AG09319 (cell line): ENCODE measurements around the gene SELENOK.

ENCODE experiments used
- DNase-seq: peaks from one replicate; pipeline ENCODE4 v3.0.0-alpha.2; 2010; ENCODE audit warnings: low read depth; ENCODE audit errors: extremely low read depth
- CTCF ChIP-seq: IDR thresholded peaks from 2 replicates; pipeline ENCODE4 v1.5.1; 2011; ENCODE audit warnings: low read depth, mild to moderate bottlenecking, inconsistent platforms, low read length, moderate library complexity

The SELENOK gene

GRCh38 chr3:53846851-53847155 is 44.9 kb downstream of the SELENOK start:
- no peak for DNase-seq
- no peak for TF ChIP-seq CTCF

DNA sequence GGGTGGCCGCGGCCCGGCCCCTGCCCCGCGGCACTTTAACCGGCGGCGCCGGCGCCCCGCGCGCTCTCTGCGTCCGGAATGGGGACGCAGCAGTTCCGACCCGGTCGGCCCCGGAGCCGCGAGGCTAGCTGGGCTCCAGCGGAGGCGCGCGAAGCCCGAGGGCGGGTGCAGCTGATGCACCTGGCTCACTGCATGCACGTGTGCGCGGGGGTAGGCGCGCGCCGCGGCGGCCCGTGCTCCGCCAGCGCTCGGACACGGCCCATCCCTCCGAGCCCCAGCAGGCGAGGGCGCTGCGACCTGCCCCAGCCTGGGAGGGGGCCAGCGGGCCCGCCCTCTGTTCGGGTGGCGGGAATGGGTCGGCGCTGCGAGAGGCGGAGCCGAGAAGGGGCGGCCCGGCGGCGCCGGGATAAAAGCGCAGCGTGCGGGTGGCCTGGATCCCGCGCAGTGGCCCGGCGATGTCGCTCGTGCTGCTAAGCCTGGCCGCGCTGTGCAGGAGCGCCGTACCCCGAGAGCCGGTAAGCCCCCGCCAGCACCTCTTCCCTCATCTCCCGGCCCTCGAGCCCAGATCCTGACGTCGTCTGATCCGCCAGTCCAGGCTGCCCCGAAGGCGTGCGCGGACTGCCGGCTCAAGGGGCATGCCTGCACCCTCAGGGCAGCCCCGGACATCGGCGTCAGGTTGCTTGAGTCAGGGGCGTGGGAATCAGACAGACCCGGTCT is 45.4 kb downstream of the SELENOK start, which contains the start of the genes CHDH and IL17RB:
CHDH (minus strand) TSS at position 286 of the 717 bp plus-strand sequence. CDS start 22,411 bp downstream, outside the sequence.
IL17RB (plus strand) TSS at position 435 of the 717 bp plus-strand sequence; CDS start at position 456, 21 bp downstream.
- no peak for TF ChIP-seq CTCF
- no peak for DNase-seq

DNA sequence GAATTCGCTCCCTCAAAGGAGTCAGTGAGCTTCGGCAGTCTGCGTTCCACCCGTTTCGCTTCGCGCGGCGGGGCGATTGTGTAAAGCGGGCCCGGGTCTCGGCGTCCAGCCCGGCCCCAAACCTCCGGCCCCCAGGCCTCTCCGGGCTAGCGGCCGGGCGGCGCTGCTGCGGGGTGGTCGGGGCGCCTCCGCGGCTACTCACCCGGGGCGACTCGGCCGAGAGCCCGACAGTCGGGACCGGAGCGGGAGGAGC is 45.9 kb downstream of the SELENOK start:
- no peak for DNase-seq

DNA sequence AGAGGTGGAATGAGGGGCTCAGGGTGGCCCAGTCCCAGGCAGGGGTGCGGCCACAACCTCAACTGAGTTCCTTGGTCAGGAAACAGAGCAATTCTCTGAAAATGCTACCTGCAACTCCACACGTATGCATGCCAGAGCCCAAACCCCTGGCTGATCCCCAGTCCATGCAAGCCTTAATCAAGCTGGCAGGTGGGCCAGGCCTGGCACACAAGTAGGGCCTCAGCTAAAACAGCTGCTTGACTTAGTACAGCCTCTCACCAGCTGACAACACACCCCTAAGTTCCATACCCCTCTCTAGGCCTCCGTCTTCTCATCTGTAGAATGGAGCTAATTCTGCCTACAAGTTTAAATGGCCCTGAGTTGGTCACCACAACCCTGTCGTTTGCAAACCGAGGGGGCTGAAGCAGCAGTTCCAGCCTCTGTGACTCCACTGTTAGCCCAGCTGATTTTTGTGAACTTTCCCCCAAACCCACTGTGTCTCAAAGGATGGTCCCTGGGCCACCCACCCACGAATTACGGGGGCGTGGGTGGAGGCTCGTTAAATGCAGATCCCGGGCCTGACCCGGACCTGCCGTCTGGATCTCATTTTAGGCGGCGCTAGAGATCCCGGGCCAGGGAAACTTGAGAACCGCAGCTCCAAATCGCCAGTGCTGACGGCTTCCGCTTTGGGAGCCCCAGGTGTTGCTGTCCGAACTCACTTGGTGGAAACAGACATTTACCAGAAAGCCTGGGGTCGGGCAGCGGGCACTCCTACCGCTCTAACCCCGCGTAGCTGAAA is 46.4 kb downstream of the SELENOK start:
- peak; percentile 5 for DNase-seq
- TF ChIP-seq CTCF: peak; percentile 38

More for the DNA sequence above, 45.9 kb downstream of the SELENOK start:
- no peak for TF ChIP-seq CTCF

DNA sequence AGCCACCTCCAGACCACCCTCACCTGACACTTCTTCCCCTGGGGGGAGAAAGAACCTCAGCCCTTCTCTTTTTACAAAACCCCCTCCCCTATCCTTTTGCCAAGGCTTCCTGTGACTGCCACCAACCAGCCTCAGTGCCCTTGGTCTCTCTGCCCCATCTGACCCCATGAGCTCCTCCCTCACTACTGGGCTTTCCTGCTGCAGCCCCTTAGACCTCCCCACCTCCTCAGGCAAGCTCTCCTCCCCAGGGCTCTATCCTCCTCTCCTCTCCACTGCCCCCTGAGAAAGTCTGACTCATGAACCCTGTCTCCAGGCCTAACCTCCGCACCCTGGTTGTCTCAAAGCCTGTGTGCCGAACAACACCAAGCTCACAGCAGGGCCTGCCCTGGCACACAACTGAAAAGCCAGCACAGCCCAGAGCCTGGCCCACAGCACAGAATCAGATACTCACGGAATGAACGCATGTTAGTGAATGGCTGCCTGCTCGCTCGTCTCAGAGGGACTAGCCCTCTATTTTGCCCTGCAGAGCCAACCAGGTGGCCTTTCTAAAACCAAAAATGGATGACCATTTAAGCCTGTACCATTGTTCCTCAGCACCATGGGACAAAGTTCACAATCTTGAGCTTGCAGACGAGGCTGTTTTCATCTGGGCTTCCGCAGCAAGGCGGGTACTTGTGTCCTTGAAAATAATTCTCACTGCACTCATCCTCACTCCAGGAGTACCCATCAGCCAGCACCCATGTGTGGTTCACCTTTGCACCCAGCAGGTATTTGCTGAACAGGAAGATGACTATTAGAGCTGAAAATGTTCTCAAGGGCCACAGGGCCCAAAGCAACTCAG is 47.2 kb downstream of the SELENOK start:
- TF ChIP-seq CTCF: no peak
- no peak for DNase-seq

- no peak for DNase-seq
- TF ChIP-seq CTCF: no peak
Observed at GRCh38 chr3:53843195-53844177, 48.2 kb downstream of the SELENOK start.
